Neural cell (in vitro differentiated cells): ENCODE data around the gene KIF16B.

ENCODE experiments used
- EP300 ChIP-seq: fragments of 450-650 bp; conservative IDR thresholded peaks from 2 replicates; pipeline ENCODE4 v1.6.1; 2014; ENCODE audit warnings: antibody characterized with exemption, mild to moderate bottlenecking, moderate library complexity; ENCODE audit not compliant: poor library complexity, severe bottlenecking
- EZH2 ChIP-seq: fragments of 200-600, 300-800 bp; shearing (Covaris generic), sonication (generic); IDR thresholded peaks from 2 replicates; pipeline ENCODE4 v1.6.1; 2014; ENCODE audit warnings: antibody characterized with exemption, low read length, borderline replicate concordance, mild to moderate bottlenecking; ENCODE audit not compliant: insufficient read depth, poor library complexity, severe bottlenecking
- MXI1 ChIP-seq: fragments of 450-650 bp; conservative IDR thresholded peaks from 2 replicates; pipeline ENCODE4 v1.6.1; 2014; ENCODE audit warnings: antibody characterized with exemption, mild to moderate bottlenecking; ENCODE audit not compliant: poor library complexity, severe bottlenecking
- POLR2AphosphoS5 ChIP-seq: IDR thresholded peaks from 2 replicates; pipeline ENCODE4 v1.6.1; 2012
- RAD21 ChIP-seq: fragments of 450-650 bp; conservative IDR thresholded peaks from 2 replicates; pipeline ENCODE4 v1.6.1; 2014; ENCODE audit warnings: antibody characterized with exemption, mild to moderate bottlenecking, moderate library complexity
- SMC3 ChIP-seq: fragments of 450-650 bp; conservative IDR thresholded peaks from 2 replicates; pipeline ENCODE4 v1.6.1; 2014; ENCODE audit warnings: antibody characterized with exemption, mild to moderate bottlenecking, moderate library complexity; ENCODE audit not compliant: poor library complexity
- TF ChIP-seq, protein P1 (sequence below): fragments of 450-650 bp; IDR thresholded peaks from 2 replicates; pipeline ENCODE4 v1.5.1; 2014; ENCODE audit warnings: antibody characterized with exemption, mild to moderate bottlenecking, moderate library complexity; ENCODE audit not compliant: poor library complexity, severe bottlenecking
- TF ChIP-seq, protein P2 (sequence below): IDR thresholded peaks from 2 replicates; pipeline ENCODE4 v1.6.1; 2012; ENCODE audit warnings: borderline replicate concordance

DNA sequence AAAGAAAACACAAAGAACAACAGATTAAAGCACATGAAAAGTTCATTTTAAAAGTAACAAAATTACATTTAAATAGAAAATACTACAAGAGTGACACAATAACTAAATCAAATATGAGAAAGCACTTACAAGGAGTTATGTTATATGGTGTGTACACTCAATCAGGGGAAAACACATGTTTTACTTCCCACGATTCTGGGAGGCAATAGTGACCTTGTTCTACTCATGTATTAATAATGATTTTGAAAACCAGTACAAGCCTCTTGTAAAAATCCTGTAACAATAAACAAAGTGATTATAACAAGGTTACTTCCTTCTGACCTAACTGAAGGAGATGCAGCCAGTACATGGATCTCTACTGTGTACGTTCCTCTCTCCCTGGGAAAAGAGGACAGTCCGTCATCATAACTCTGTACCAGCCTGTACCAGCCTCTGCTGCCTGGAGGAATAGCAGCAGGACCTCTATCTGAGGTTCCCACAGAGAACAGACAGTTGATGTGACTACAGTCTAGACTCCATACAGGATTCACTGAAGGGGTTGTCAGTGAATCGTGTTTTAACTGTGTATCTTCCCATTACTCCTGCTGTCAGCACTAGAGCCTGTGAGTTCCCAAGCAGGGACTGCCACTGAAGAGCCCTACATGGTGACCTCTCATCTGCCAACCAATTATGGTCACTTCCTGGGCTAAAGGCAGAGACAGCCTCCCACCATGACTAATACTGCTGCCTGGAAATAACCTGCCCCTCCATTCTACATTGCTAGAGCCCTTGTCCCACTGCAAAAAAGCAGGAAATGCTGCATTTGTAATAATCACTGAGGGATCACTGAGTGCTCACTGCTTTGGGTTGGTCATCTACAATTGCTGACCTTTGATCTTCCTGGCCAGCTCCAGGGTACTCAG lies 149.7 kb downstream of the KIF16B start:
- TF ChIP-seq MXI1 (no peak), POLR2AphosphoS5 (no peak), SMC3 (no peak), EP300 (no peak), EZH2 (no peak), RAD21 (no peak)
- TF ChIP-seq, protein P1, sequence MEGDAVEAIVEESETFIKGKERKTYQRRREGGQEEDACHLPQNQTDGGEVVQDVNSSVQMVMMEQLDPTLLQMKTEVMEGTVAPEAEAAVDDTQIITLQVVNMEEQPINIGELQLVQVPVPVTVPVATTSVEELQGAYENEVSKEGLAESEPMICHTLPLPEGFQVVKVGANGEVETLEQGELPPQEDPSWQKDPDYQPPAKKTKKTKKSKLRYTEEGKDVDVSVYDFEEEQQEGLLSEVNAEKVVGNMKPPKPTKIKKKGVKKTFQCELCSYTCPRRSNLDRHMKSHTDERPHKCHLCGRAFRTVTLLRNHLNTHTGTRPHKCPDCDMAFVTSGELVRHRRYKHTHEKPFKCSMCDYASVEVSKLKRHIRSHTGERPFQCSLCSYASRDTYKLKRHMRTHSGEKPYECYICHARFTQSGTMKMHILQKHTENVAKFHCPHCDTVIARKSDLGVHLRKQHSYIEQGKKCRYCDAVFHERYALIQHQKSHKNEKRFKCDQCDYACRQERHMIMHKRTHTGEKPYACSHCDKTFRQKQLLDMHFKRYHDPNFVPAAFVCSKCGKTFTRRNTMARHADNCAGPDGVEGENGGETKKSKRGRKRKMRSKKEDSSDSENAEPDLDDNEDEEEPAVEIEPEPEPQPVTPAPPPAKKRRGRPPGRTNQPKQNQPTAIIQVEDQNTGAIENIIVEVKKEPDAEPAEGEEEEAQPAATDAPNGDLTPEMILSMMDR = no peak
- TF ChIP-seq, protein P2, sequence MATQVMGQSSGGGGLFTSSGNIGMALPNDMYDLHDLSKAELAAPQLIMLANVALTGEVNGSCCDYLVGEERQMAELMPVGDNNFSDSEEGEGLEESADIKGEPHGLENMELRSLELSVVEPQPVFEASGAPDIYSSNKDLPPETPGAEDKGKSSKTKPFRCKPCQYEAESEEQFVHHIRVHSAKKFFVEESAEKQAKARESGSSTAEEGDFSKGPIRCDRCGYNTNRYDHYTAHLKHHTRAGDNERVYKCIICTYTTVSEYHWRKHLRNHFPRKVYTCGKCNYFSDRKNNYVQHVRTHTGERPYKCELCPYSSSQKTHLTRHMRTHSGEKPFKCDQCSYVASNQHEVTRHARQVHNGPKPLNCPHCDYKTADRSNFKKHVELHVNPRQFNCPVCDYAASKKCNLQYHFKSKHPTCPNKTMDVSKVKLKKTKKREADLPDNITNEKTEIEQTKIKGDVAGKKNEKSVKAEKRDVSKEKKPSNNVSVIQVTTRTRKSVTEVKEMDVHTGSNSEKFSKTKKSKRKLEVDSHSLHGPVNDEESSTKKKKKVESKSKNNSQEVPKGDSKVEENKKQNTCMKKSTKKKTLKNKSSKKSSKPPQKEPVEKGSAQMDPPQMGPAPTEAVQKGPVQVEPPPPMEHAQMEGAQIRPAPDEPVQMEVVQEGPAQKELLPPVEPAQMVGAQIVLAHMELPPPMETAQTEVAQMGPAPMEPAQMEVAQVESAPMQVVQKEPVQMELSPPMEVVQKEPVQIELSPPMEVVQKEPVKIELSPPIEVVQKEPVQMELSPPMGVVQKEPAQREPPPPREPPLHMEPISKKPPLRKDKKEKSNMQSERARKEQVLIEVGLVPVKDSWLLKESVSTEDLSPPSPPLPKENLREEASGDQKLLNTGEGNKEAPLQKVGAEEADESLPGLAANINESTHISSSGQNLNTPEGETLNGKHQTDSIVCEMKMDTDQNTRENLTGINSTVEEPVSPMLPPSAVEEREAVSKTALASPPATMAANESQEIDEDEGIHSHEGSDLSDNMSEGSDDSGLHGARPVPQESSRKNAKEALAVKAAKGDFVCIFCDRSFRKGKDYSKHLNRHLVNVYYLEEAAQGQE = no peak
